Measurements from ENCODE around the gene ACSBG1. TPM values are rescaled to one million over a fixed set of nuclear protein-coding genes. Genes with fewer than 3 reads are reported as not detected.

The ACSBG1 gene
- total RNA-seq, 1 donor from 2014 or later, result 1.8 TPM

DNA sequence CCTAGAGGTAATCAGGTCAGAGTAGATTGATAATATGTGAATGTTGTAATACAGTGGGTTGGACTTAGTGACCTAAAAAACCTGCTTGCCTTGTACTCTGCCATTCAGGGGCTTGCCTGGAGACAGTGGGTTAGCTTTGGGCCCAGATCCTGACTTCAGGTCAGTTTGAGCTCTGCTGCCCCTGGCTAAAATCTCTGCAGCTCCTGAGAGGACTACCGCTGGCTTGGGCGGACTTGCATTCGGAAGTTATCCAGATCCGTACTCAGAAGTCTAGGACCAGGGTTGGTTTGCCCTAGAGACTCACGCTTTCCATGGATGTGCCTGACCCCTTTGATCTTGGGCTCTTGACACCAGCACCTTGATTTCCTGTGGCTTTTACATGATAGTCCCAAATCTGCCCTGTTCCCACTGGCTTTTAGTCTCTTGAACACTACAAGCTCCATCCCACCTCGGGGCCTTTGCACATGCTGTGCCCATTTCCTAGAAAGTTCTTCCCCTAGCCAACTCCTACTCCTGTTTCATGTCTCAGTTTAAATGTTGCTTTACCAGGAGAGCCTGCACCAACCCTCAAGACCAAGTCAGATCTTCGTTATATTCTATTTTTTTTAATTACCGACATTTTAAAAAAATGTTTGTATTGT, 5.9 kb downstream of the ACSBG1 start:
- Histone ChIP-seq H3K36me3 (no peaks in the 10 kb centered on the region), H3K4me1 (no peaks in the 10 kb centered on the region), H3K4me3 (no peak overlapping the region), H3K27ac (no peak overlapping the region), H3K27me3 (ENCODE audit: low read depth) (no peaks in the 10 kb centered on the region), H3K9me3 (no peaks in the 10 kb centered on the region)
- ATAC-seq, result no peak
- no peak for DNase-seq
- intact Hi-C loops (cut with DNase I), result no loop called here
- TF ChIP-seq, protein P1, sequence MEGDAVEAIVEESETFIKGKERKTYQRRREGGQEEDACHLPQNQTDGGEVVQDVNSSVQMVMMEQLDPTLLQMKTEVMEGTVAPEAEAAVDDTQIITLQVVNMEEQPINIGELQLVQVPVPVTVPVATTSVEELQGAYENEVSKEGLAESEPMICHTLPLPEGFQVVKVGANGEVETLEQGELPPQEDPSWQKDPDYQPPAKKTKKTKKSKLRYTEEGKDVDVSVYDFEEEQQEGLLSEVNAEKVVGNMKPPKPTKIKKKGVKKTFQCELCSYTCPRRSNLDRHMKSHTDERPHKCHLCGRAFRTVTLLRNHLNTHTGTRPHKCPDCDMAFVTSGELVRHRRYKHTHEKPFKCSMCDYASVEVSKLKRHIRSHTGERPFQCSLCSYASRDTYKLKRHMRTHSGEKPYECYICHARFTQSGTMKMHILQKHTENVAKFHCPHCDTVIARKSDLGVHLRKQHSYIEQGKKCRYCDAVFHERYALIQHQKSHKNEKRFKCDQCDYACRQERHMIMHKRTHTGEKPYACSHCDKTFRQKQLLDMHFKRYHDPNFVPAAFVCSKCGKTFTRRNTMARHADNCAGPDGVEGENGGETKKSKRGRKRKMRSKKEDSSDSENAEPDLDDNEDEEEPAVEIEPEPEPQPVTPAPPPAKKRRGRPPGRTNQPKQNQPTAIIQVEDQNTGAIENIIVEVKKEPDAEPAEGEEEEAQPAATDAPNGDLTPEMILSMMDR (IDR thresholded peaks at IDR 0.05), result no peak

DNA sequence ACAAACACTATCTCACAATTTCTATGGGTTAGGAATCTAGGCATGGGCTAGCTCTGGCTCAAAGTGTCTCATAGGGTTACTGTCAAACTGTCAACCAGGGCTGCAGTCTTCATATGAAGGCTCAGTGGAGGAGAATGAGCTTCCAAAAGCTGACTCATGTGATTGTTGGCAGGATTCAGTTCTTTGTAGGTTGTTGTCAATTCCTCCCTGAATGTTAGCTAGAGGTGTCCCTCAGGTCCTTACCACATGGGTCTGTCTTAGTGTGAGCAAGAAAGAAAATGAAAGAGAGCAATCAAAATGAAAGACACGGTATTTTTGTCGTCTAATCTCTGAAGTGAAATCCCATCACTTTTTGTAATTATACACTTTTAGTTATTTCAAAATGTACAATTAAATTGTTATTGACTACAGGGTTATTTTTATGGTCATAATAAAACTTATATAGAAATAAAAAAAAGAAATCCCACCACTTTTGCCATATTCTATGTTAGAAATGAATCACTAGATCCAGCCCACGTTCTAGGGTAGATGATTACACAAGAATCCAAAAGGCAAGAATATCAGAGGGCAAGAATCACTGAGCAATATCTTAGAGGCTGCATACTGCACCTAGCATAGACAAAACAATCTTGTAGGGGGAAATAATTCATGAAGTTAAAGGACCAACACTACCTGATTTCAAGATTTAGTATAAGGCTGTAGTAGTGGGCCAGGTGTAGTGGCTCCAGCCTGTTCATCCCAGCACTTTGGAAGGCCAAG, 8.4 kb downstream of the ACSBG1 start:
- no peaks in the 10 kb centered on the region for H3K36me3 ChIP-seq
- TF ChIP-seq, protein P1 (IDR thresholded peaks at IDR 0.05), result no peak
- ATAC-seq, result no peak
- H3K27me3 ChIP-seq (ENCODE audit: low read depth), result no peaks in the 10 kb centered on the region
- no peak for DNase-seq
- no peaks in the 10 kb centered on the region for H3K9me3 ChIP-seq
- H3K27ac ChIP-seq, result no peak overlapping the region
- H3K4me3 ChIP-seq, result no peak overlapping the region
- intact Hi-C loops (cut with DNase I), result no loop called here
- no peaks in the 10 kb centered on the region for H3K4me1 ChIP-seq

DNA sequence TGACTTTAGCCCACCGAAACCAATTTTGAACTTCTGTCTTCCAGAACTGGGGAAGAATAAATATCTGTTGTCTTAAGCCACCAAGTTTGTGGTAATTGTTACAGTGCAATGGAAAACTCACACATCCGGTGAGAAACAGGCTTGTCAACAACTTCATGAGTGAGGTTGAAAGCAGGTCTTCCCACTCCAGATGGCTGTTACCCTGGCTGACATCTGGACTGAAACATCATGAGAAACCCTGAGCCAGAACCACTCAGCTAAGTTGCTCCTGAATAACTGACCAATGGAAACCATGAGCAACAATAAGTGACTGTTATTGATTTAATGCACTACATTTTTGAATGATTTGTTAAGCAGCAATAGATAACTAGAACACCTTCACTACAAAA, 10.3 kb downstream of the ACSBG1 start:
- Histone ChIP-seq H3K4me3 (no peak overlapping the region), H3K9me3 (no peaks in the 10 kb centered on the region), H3K36me3 (no peaks in the 10 kb centered on the region), H3K27ac (no peak overlapping the region), H3K27me3 (ENCODE audit: low read depth) (no peaks in the 10 kb centered on the region), H3K4me1 (no peaks in the 10 kb centered on the region)
- DNase-seq, result no peak
- ATAC-seq, result no peak
- TF ChIP-seq, protein P1 (IDR thresholded peaks at IDR 0.05), result no peak
- intact Hi-C loops (cut with DNase I), result no loop called here

DNA sequence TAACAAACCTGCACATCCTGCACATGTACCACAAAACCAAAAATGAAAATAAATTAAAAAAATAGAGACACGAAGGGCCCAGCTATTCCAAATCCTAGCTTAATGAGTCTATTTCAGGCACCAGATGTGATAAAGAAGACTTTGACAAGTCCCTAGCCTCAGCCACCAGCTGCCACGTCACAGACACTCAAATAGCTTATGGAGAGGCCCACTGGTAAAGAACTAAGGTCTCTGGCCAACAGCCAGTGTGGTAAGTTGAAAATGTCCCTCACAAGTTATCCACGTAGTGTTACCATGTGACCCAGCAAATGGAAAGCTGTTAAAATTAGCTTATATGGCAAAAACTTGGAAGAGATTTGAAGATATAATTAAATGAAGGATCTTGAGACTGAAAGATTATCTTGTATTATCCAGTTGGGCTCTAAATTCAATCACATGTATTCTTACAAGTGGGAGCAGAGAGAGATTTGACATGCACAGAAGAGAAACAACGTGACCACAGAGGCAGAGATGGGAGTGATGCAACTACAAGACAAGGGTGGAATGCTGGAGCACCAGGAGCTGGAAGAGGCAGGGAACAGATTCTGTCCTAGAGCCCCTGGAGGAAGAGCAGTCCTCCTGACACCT, 10.9 kb downstream of the ACSBG1 start:
- peak; percentile 3 for DNase-seq
- Histone ChIP-seq H3K27ac (no peak overlapping the region), H3K27me3 (ENCODE audit: low read depth) (no peaks in the 10 kb centered on the region), H3K9me3 (no peaks in the 10 kb centered on the region), H3K36me3 (no peaks in the 10 kb centered on the region), H3K4me3 (no peak overlapping the region), H3K4me1 (no peaks in the 10 kb centered on the region)
- TF ChIP-seq, protein P1 (IDR thresholded peaks at IDR 0.05), result no peak
- no peak for ATAC-seq
- intact Hi-C loops (cut with DNase I), result no loop called here

DNA sequence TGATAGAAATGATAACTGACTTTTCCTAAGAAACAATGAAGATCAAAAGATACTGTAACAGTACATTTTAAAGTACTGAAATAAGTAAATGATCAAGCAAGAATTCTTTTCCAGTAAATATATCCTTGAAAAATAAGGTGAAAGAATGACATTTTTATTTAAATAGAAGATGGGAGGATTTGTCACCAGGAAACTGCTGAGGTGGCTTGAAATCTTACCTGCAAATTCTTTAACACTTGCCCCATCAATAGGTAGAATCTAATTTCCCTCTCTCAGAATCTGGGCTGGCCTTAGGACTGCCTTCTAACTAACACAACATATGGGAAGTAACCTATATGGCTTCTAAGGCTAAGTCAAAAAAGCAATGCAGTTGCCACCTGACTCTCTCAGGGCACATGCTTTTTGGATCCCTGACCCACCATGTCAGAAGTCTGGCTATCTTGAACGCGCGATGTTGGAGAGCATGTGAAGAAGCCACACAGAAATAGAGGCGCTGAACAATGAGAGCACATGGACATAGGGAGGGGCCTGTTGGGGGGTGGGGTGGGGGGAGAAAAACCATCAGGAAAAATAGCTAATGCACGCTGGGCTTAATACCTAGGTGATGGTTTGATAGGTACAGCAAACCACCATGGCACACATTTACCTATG, 11.5 kb downstream of the ACSBG1 start:
- ATAC-seq, result no peak
- no peak overlapping the region for H3K27ac ChIP-seq
- DNase-seq, result no peak
- no peak overlapping the region for H3K4me3 ChIP-seq
- intact Hi-C loops (cut with DNase I), result no loop called here
- TF ChIP-seq, protein P1 (IDR thresholded peaks at IDR 0.05), result no peak
- H3K36me3 ChIP-seq, result no peaks in the 10 kb centered on the region
- H3K9me3 ChIP-seq, result no peaks in the 10 kb centered on the region
- no peaks in the 10 kb centered on the region for H3K4me1 ChIP-seq
- H3K27me3 ChIP-seq (ENCODE audit: low read depth), result no peaks in the 10 kb centered on the region
